GM12801 (cell line): ENCODE measurements around the gene CDHR5.

ENCODE experiments used
- TF ChIP-seq, protein P1 (sequence below): IDR thresholded peaks from one replicate; pipeline ENCODE4 v1.5.1; 2011; ENCODE audit warnings: control low read depth; ENCODE audit not compliant: insufficient read length; ENCODE audit errors: extremely low read depth

Gene CDHR5, protein sequence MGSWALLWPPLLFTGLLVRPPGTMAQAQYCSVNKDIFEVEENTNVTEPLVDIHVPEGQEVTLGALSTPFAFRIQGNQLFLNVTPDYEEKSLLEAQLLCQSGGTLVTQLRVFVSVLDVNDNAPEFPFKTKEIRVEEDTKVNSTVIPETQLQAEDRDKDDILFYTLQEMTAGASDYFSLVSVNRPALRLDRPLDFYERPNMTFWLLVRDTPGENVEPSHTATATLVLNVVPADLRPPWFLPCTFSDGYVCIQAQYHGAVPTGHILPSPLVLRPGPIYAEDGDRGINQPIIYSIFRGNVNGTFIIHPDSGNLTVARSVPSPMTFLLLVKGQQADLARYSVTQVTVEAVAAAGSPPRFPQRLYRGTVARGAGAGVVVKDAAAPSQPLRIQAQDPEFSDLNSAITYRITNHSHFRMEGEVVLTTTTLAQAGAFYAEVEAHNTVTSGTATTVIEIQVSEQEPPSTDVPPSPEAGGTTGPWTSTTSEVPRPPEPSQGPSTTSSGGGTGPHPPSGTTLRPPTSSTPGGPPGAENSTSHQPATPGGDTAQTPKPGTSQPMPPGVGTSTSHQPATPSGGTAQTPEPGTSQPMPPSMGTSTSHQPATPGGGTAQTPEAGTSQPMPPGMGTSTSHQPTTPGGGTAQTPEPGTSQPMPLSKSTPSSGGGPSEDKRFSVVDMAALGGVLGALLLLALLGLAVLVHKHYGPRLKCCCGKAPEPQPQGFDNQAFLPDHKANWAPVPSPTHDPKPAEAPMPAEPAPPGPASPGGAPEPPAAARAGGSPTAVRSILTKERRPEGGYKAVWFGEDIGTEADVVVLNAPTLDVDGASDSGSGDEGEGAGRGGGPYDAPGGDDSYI

DNA sequence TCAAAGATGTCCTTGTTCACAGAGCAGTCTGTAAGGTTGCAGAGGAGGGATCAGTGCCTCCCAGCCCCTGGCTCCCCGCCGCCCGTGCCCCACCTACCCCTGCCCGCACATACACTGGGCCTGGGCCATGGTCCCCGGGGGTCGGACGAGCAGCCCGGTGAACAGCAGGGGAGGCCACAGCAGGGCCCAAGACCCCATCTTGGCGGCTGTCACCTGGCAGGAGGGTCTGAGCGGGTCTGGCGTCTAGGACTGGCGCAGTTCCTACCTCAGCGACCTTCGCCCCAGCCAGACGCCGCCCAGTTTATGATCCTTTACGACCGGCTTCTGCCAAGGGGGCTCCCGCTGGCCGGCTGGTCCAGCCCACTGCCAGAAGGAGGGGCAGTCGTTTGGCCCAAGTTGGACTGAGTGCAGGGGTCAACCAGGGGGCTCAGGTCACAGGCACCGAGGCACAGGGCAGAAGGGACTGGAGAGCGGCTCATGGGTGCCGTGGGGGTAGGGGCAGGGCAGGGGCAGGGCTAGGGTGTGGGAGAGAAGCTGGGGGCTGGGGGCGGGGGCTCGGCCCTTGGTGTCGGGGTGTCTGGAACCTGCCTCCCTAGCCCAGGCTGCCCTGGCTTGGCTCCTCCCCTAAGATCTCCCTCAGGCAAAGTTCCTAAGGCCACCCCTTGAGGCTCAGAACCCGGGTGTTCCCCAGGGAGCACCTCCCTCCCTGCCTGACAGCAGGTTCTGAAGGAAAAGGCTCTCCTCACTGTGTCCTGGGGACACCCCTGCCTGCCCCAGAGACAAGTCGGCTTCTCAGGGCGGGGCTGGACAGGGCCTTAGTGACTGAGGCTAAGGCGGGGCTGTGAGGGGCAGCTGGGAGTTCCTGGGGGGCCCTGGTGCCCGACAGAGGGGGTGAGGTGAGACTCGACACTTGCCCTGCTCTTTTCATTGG is at the start of gene CDHR5:
Gene CDHR5, minus strand, starts transcription at position 251 of the 931 bp plus-strand sequence. Its CDS starts 53 bp downstream, at position 198.
- TF ChIP-seq, protein P1, sequence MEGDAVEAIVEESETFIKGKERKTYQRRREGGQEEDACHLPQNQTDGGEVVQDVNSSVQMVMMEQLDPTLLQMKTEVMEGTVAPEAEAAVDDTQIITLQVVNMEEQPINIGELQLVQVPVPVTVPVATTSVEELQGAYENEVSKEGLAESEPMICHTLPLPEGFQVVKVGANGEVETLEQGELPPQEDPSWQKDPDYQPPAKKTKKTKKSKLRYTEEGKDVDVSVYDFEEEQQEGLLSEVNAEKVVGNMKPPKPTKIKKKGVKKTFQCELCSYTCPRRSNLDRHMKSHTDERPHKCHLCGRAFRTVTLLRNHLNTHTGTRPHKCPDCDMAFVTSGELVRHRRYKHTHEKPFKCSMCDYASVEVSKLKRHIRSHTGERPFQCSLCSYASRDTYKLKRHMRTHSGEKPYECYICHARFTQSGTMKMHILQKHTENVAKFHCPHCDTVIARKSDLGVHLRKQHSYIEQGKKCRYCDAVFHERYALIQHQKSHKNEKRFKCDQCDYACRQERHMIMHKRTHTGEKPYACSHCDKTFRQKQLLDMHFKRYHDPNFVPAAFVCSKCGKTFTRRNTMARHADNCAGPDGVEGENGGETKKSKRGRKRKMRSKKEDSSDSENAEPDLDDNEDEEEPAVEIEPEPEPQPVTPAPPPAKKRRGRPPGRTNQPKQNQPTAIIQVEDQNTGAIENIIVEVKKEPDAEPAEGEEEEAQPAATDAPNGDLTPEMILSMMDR, result no peak

DNA sequence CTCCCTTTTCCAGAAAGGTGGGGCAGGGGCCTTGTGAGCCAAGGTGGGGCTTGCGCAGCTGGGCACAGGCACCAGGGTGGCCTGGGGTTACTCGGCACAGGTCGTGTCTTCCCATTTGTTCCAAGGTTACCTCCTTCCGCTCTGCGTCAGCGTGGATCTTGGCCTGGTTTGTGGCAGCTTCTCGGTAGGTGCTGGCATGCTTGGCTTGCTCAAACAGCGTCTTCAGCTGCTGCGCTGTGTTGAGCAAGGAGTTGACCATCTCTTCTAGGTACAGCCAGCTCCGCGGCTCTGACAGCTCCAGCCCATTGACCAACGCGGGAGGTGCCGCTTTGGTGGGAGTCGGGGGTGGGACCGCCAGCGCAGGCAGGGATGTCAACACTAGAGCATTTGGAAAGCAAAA is 49.7 kb upstream of the CDHR5 start:
- TF ChIP-seq, protein P1, result no peak

DNA sequence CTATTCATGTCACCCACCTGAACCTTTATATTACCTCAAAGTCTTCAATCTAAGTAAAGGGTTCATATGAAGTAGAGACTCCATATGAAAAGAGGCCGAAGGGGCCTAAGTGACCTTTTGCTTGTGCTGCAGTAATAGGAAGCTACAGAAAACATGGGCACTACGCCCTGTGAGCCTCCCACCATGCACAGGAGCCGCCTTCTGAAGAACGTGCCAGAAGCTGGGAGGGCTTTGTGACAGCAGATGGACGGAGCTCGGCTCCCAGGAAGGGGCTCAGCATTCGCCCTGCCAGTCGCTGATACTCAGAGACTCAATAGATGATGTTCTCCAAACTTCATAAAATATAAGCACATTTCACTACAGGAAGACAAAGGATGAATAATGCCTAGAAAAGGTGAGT is 49.1 kb upstream of the CDHR5 start:
- TF ChIP-seq, protein P1, result no peak

DNA sequence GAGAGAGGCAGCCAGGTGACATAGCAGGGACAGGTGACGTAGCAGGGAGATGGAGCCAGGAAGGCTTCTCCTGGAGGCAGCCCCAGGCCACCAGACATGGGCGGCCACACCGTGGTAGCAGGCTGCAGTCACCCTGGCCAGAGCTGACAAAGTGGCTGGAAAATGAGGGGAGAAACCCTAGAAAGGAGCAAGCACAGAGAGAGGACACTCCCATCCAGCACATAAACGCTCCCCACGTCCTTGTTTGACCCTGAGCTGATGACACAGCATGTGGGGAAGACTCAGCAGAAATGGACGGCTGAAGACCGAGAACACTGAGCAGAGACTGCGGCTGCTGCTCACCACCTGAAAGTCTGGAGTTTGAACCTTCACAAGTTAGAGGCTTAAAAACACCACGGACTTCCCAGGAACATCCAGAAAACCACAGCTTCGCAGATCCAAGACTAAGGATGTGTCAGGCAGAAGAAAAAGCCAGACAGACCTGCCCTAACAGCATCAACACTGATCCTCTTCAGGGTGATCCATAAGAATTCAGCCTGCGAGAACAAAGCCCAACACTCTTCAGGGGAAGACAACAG is 41.0 kb upstream of the CDHR5 start:
- TF ChIP-seq, protein P1, result no peak

DNA sequence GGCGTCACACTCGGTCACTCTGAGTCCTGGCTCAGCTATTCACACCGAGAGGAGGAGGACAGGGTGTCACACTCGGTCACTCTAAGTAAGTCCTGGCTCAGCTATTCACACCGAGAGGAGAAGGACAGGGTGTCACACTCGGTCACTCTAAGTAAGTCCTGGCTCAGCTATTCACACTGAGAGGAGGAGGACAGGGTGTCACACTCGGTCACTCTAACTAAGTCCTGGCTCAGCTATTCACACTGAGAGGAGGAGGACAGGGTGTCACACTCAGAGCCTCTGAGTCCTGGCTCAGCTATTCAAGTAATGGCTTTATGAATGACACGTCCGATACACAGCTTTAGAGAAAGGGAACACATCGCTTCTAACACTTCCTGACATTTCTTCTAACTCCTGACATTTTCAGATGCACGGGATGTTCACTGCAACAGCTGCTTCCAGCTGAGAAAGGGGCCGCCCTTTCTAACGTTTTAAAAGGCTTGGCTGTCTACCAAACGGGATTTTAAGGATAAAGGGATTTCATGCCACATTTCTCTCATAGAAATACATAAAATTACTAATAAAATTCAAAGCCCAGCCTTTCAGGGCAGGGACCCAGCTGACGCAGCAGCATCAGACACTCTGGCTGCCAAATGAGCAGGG is 40.4 kb upstream of the CDHR5 start:
- TF ChIP-seq, protein P1, result no peak

DNA sequence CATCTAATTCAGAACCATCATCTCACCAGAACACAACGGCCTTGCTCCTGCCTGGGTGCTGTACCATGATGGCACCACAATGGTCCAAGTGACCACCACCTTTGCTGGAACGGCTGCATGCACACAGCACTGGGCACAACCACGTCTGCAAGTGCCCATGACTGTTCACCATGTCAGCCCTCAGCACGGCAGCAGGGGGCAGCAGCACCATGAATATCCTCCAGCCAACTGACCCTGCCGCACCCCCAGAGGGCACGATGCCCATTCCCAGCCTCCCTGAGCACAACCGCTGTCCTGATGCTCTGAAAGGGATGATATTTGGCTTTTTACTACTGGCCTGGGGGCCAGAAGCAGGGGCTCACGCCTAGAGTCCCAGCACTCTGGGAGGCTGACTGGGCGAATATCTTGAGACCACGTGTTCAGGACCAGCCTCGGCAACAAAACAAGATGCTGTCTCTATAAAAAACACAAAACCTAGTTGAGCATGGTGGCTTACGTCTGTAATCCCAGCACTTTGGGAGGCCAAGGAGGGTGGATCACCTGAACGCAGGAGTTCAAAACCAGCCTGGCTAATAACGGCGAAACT is 38.0 kb upstream of the CDHR5 start:
- TF ChIP-seq, protein P1, result no peak
